NCI-H146 treated with DMSO at 0.1 percent for 48 hours (cell line): Measurements from ENCODE around the gene PRKG2.
A peak's percentile ranks its signal among the peaks of the same experiment; 100 is the strongest.

Experiments
- DNase-seq: peaks from one replicate; lab custom pipeline; 2025; ENCODE audit not compliant: unreplicated experiment; lab: John Stamatoyannopoulos, UW

PRKG2 gene

GRCh38 chr4:81164126-81164525 is 50.9 kb downstream of the PRKG2 start:
- DNase-seq = no peak

GRCh38 chr4:81162752-81163458 is 52.1 kb downstream of the PRKG2 start:
- no peak for DNase-seq

DNA sequence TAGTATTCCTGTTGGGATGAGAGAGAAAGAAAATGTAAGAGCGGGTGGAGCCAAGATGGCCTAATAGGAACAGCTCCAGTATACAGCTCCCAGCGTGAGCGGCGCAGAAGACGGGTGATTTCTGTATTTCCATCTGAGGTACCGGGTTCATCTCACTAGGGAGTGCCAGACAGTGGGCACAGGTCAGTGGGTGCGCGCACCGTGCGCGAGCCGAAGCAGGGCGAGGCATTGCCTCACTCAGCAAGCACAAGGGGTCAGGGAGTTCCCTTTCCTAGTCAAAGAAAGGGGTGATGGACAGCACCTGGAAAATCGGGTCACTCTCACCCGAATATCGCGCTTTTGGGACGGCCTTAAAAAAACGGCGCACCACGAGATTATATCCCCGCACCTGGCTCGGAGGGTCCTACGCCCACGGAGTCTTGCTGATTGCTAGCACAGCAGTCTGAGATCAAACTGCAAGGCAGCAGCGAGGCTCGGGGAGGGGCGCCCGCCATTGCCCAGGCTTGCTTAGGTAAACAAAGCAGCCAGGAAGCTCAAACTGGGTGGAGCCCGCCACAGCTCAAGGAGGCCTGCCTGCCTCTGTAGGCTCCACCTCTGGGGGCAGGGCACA is 61.2 kb downstream of the PRKG2 start:
- peak; percentile 45 for DNase-seq

DNA sequence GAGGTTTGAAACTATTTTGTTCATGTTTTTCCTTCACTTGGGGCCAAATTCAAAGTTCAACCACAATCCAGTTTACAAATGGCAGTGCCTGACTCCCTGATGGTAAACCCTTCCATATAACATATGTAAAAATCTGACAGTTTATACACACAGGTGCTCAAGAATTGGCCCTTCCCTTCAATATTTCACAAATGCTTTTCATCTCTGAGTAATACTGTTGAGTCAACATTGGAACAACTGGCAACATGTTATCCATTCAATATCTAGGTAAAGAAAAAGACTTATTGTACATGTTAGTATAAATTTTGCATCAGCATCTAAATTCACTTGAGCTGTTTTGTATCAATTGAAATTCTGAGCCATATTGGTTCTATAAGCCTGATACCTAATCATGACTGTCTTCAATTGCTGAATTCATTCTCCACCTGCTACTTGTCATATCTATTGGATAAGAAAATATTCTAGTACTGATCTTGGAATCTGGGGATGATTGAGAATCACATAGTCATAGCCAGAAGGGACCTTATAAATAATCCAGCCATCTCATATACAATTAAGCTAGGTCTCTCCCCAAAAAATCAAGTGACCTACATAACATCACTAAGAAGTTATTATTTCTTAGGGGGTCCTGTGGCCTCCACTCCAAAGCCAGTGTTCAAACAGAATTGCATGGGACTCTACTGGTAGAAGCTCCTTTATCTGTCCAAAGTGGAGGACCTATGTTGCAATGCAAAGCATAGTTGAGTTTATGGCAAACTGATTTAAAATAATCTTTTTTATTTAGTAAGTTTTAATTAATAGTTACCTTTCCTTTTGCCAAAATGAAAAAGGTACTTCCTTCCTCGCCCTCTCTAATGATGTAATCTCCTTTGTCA is 61.9 kb downstream of the PRKG2 start:
- peak; percentile 45 for DNase-seq

GRCh38 chr4:81149976-81150375 is 65.0 kb downstream of the PRKG2 start:
- no peak for DNase-seq

DNA sequence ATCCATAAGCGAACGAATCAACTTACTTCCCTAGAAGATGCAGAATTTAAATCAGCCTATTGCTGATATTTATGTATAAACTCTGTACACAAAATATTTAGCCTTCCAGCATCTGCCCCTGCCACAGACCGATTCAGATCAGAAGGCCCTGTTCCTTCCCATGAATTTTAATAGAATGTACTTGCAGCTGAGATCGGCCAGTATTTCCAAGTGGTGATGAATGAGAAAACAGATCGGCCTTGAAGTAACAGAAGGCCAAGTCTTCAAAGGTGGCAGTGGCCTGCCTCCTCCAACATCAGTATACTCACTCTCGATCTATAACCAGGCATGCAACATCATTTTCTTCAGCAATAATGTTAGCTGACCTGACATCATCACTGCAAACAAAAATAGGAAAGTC is 66.4 kb downstream of the PRKG2 start:
- no peak for DNase-seq

- no peak for DNase-seq
Observed at GRCh38 chr4:81146466-81146865, 68.6 kb downstream of the PRKG2 start.

- DNase-seq = no peak
Observed at GRCh38 chr4:81143183-81143582, 71.8 kb downstream of the PRKG2 start.

- no peak for DNase-seq
Observed at GRCh38 chr4:81142744-81143143, 72.3 kb downstream of the PRKG2 start.

GRCh38 chr4:81137894-81138293 is 77.1 kb downstream of the PRKG2 start:
- DNase-seq = no peak

DNA sequence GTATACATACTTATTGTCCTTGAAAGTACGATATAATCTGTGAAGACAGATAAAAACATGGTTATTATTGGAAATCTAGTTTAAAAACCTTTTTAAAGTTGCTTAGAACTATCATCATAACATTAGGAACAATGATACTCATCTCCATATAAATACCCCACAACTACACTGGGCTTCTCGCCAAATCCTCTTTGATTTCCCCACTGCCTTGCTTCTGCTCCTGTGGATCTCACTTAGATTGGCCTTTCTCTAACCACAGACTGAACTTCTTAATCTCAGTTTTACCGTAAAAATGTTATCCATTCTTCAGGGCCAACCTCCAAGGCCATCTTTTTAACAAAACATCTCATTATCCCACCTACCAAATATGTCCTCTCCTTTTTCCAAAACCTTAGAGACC is 77.6 kb downstream of the PRKG2 start:
- no peak for DNase-seq

DNA sequence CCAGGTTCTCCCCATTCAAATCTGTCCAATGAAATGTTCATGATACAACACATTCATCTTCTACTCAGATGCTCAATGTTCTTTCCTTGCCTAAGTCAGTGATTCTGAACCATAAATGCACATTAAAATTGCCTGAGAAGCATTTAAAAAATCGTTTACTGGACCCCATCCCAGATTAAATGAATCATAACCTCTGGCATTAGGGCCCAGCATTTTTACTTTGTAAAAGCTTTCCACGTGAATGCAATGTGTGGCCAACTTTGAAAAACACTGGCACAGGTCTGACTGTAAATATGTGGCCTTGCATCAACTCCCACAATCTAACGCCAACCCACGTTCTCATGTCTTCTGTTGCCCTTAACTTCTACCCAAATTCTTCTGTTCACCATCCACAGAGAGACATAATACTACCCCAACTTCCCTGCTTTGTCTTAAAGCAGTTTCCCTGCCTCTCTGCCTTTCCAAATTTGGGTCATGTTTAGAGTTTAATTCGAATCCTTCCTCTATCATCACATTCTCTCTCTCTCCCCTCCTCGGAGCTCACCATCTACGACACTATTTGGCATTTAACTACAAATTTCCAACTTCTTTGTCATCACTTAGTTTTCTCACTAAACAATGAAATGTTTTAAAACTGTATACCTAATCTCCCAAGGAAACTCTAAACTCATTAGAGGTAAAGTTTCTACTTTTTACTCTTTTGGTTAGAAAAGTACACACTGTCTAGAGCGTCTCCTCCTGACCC is 78.7 kb downstream of the PRKG2 start:
- no peak for DNase-seq

- no peak for DNase-seq
Observed at GRCh38 chr4:81135501-81135900, 79.5 kb downstream of the PRKG2 start.

DNA sequence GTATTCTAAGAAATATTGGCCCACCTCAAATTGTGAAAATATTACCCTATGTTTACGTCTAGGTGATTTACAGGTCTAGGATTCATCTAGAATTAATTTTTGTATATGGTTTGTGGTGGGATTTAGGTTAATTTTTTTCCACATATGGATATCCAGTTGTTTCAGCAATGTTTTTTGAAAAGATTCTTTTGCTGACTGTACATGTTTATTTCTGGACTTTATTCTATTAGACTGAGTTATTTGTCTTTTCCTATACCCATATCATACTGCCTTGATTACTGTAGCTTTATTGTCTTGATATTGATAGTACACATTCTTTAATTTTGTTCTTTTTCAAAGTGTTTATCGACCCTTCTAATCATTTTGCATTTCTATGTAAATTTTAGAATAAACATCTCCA is 83.5 kb downstream of the PRKG2 start:
- no peak for DNase-seq

DNA sequence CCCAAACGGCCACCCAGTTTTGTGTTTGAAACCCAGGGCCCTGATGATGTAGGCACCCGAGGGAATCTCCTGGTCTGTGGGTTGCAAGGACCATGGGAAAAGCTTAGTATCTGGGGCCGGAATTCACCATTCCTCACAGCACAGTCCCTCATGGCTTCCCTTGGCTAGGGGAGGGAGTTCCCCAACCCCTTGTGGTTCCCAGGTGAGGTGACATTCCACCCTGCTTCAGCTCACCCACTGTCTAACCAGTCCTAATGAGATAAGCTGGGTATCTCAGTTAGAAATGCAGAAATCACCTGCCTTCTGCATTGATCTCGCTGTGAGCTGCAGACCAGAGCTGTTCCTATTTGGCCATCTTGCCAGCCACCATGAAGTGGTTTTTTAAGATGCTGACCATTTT is 84.0 kb downstream of the PRKG2 start:
- DNase-seq = no peak

DNA sequence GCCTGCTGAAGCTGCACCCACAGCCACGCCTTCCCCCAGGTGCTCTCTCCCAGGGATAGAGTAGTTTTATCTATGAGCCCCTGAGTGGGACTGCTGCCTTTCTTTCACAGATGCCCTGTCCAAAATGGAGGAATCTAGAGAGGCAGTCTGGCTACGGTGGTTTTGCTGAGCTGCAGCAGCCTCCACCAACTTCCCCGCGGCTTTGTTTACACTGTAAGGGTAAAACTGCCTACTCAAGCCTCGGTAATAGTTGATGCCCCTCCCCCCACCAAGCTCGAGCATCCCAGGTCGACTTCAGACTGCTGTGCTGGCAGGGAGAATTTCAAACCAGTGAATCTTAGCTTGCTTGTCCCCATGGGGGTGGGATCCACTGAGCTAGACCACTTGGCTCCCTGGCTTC is 84.5 kb downstream of the PRKG2 start:
- DNase-seq = no peak

DNA sequence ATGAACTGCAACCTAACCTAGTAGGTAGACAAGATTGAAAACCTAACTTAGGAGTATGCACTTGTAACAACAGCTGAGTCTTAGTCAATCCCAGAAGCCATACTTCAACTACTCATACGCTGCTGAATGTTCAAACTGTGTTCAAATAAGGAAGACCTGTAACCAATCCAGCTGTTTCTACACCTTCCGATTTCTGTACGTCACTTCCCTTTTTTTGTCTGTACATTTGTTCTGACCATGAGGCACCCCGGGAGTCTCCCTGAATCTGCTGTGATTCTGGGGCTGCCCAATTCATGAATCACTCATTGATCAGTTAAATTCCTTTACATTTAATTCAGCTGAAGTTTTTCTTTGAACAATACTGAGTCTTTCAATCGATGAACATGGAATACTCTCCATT is 95.0 kb downstream of the PRKG2 start:
- DNase-seq = no peak

DNA sequence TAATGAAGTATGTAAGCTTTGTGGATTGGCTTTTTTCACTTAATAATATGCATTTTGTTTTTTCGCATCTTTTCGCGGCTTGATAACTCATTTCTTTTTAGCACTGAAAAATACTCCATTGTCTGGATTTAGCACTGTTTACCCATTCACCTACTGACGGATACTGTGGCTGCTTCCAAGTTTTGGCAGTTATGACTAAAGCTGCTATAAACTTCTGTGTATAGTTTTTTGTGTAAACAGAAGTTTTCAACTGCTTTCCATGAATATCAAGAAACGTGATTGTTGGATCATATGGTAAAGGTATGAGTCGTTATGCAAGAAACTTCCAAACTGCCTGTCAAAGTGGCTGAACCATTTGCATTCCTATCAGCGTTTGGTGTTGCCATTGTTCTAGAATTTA is 96.9 kb downstream of the PRKG2 start:
- DNase-seq = no peak

DNA sequence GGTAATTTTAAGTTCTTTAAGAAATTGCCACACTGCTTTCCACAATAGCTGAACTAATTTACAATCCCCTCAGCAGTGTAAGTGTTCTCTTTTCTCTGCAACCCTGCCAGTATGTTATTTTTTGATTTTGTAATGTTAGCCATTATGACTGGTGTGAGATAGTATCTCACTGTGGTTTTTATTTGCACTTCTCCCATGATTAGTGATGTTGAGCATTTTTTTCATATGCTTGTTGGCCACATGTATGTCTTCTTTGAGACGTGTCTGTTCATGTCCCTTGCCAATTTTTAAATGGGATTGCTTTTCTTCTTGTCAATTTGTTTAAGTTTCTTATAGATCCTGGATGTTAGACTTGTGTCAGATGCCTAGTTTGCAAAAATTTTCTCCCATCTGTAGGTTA is 98.5 kb downstream of the PRKG2 start:
- no peak for DNase-seq

DNA sequence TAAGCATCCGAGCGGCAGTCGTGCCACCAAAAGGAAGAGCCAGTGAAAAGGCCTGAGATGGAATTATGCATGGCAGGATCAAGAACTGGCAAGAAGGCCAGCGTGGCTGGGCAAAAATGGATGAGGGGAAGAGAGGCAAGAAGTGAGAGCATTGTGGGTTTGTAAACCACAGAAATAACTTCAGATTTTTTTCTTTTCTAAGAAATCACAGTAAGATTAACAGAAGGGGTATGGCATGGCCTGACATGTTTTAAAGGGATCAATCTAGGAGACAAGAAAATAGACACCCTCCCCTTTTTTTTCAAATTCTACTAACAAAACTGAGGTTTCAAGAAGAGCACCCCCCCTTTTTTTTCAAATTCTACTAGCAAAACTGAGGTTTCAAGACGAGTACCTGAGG is 102.0 kb downstream of the PRKG2 start:
- no peak for DNase-seq

DNA sequence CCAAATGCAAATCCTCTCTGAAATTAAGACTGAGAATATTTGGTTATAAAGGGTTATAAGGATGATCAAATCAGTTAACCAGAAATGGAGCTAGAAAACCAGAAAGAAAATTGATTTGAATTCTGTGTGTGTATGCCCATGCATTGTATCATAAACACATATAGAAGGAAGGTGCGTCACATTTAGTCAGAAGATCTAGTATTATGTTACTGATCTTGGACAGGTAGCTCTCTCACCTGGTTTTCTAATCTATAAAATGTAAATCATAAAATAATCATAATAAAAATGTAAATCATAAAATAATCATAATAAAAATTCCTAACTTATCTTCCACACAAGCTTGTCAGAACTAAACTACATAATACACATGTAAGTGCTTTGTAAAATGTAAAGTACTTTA is 105.7 kb downstream of the PRKG2 start:
- no peak for DNase-seq
